ENCODE results near the gene VSTM5. TPM values are rescaled to one million over a fixed set of nuclear protein-coding genes. Genes with fewer than 3 reads are reported as not detected.

Gene VSTM5
- total RNA-seq, 2 donors from 2014 or later, result 0.74 to 0.77 TPM

DNA sequence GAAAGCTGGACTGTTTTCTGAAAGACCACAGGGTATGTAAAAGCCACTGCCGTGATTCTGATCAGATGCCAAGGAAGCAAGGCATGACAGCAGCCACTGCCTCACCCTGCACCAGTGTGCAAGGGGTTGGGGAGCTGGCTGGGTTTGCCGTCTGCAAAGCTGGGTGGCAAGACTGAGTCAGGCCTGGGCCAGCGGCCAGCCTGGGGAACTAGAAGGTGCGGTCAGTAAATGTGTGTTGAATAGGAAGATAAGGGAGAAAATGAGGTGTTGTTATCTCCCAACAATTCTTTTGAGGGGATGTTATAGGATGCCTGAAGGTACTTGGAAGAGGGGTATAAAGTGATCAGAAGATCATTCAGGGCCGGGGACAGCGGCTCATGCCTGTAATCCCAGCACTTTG lies 8.0 kb downstream of the VSTM5 start:
- intact Hi-C loops (cut with DNase I), result no loop called here
- Histone ChIP-seq H3K27ac (no peak overlapping the region), H3K4me1 (replicated peaks) (no peaks in the 10 kb centered on the region), H3K4me3 (no peak overlapping the region), H3K36me3 (no peaks in the 10 kb centered on the region), H3K9me3 (no peaks in the 10 kb centered on the region), H3K27me3 (replicated peaks; ENCODE audit: insufficient read depth) (no peaks in the 10 kb centered on the region)
- 65% methylated on average over 6 of the region's 6 CpGs for WGBS
- TF ChIP-seq POLR2A (IDR thresholded peaks at IDR 0.05) (no peak), POLR2AphosphoS5 (IDR thresholded peaks at IDR 0.05) (no peak)
- TF ChIP-seq, protein P1, sequence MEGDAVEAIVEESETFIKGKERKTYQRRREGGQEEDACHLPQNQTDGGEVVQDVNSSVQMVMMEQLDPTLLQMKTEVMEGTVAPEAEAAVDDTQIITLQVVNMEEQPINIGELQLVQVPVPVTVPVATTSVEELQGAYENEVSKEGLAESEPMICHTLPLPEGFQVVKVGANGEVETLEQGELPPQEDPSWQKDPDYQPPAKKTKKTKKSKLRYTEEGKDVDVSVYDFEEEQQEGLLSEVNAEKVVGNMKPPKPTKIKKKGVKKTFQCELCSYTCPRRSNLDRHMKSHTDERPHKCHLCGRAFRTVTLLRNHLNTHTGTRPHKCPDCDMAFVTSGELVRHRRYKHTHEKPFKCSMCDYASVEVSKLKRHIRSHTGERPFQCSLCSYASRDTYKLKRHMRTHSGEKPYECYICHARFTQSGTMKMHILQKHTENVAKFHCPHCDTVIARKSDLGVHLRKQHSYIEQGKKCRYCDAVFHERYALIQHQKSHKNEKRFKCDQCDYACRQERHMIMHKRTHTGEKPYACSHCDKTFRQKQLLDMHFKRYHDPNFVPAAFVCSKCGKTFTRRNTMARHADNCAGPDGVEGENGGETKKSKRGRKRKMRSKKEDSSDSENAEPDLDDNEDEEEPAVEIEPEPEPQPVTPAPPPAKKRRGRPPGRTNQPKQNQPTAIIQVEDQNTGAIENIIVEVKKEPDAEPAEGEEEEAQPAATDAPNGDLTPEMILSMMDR (IDR thresholded peaks at IDR 0.05), result no peak
- DNase-seq (ENCODE audit: low spot score), result no peak

DNA sequence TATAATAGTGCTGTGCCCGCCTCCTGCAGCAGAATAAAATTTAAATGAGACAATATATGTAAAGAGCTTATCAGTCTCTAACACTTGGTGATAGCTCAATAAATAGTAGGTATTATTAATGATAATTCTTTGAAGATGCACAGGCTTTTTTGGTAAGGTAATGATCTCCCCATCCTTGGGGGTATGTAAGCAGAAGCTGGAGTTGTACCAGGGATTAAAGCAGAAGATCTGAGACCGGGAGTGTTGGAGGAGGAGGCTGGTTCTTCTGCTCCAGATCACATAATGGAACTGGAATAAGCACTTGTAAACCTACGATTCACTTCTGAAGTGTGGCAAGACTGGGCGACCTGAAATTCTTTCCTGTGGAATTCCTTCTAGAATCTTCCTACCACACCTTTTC lies 8.4 kb downstream of the VSTM5 start:
- Histone ChIP-seq H3K9me3 (no peaks in the 10 kb centered on the region), H3K27me3 (replicated peaks; ENCODE audit: insufficient read depth) (no peaks in the 10 kb centered on the region), H3K4me3 (no peak overlapping the region), H3K27ac (no peak overlapping the region), H3K4me1 (replicated peaks) (no peaks in the 10 kb centered on the region), H3K36me3 (no peaks in the 10 kb centered on the region)
- DNase-seq (ENCODE audit: low spot score), result no peak
- intact Hi-C loops (cut with DNase I), result no loop called here
- 86% methylated on average over 4 of the region's 4 CpGs for WGBS
- TF ChIP-seq, protein P1 (IDR thresholded peaks at IDR 0.05), result no peak
- TF ChIP-seq POLR2AphosphoS5 (IDR thresholded peaks at IDR 0.05) (no peak), POLR2A (IDR thresholded peaks at IDR 0.05) (no peak)

- intact Hi-C loops (cut with DNase I), result no loop called here
- Histone ChIP-seq H3K9me3 (no peaks in the 10 kb centered on the region), H3K36me3 (no peaks in the 10 kb centered on the region), H3K27ac (no peak overlapping the region), H3K4me1 (replicated peaks) (no peaks in the 10 kb centered on the region), H3K27me3 (replicated peaks; ENCODE audit: insufficient read depth) (no peaks in the 10 kb centered on the region), H3K4me3 (no peak overlapping the region)
- DNase-seq (ENCODE audit: low spot score), result no peak
- 73% methylated on average over 2 of the region's 2 CpGs for WGBS
- TF ChIP-seq, protein P1 (IDR thresholded peaks at IDR 0.05), result no peak
- TF ChIP-seq POLR2AphosphoS5 (IDR thresholded peaks at IDR 0.05), result no peak
- no peak for TF ChIP-seq POLR2A (IDR thresholded peaks at IDR 0.05)
Observed at GRCh38 chr11:93841446-93841845, 9.0 kb downstream of the VSTM5 start.

- H3K27ac ChIP-seq, result no peak overlapping the region
- no peak for DNase-seq (ENCODE audit: low spot score)
- no peaks in the 10 kb centered on the region for H3K9me3 ChIP-seq
- intact Hi-C loops (cut with DNase I), result no loop called here
- no peaks in the 10 kb centered on the region for H3K36me3 ChIP-seq
- H3K4me1 ChIP-seq (replicated peaks), result no peaks in the 10 kb centered on the region
- H3K27me3 ChIP-seq (replicated peaks; ENCODE audit: insufficient read depth), result no peaks in the 10 kb centered on the region
- WGBS, result 52% methylated on average over 3 of the region's 3 CpGs
- TF ChIP-seq POLR2AphosphoS5 (IDR thresholded peaks at IDR 0.05) (no peak), POLR2A (IDR thresholded peaks at IDR 0.05) (no peak)
- TF ChIP-seq, protein P1 (IDR thresholded peaks at IDR 0.05), result no peak
- H3K4me3 ChIP-seq, result no peak overlapping the region
Observed at GRCh38 chr11:93840981-93841380, 9.4 kb downstream of the VSTM5 start.

DNA sequence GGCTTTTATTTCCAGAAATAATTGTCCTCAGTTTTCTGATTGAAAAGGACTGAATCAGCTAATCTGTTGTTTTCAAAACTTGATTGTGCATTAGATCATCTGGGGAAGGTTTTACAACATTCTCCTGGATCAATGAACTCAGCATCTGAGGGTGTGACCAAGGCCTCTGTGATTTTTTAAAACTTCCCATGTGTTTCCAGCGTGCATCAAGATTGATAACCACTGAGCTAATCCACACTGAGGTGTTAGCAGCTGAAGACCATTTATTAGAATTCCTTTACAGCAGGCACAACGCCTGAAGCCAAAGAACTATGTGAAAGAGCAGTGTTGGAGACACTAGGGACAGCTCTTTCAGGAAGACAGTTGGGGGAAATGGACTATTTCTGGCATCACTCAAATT lies 10.2 kb downstream of the VSTM5 start:
- Histone ChIP-seq H3K27ac (no peak overlapping the region), H3K36me3 (no peaks in the 10 kb centered on the region), H3K4me1 (replicated peaks) (no peaks in the 10 kb centered on the region), H3K9me3 (no peaks in the 10 kb centered on the region), H3K4me3 (no peak overlapping the region), H3K27me3 (replicated peaks; ENCODE audit: insufficient read depth) (no peaks in the 10 kb centered on the region)
- 55% methylated on average over 2 of the region's 2 CpGs for WGBS
- intact Hi-C loops (cut with DNase I), result no loop called here
- no peak for DNase-seq (ENCODE audit: low spot score)
- TF ChIP-seq, protein P1 (IDR thresholded peaks at IDR 0.05), result no peak
- TF ChIP-seq POLR2A (IDR thresholded peaks at IDR 0.05), result no peak
- TF ChIP-seq POLR2AphosphoS5 (IDR thresholded peaks at IDR 0.05), result no peak
